Endothelial cell of umbilical vein (primary cell): ENCODE data around the gene CFAP65. TPM values are rescaled to one million over a fixed set of nuclear protein-coding genes. Genes with fewer than 3 reads are reported as not detected.

Experiments
- BruUV-seq: library from RNA; stranded (reverse); fragments of 400-500 nt; replicated peaks from 2 replicates; lab custom pipeline; 2021; lab: Mats Ljungman, UMichigan
- CTCF ChIA-PET: fragments of 300-600, 350-600 bp; sonication (Branson Sonifier 250); formaldehyde crosslinking; loops from one replicate; lab custom pipeline; 2021; ENCODE audit warnings: antibody characterized with exemption, inconsistent platforms; lab: Charles Lee
- POLR2A ChIA-PET: fragments of 300-600, 350-600 bp; sonication (Branson Sonifier 250); formaldehyde crosslinking; loops from one replicate; lab custom pipeline; 2021; ENCODE audit warnings: antibody characterized with exemption, inconsistent platforms; lab: Charles Lee
- DNase-seq: peaks from one replicate; pipeline ENCODE4 v3.0.0-alpha.2; 2011; ENCODE audit warnings: low read depth, low spot score
- FAIRE-seq: peaks from 2 replicates; lab custom pipeline; 2011; peaks lifted over from hg19 to GRCh38; lab: Jason Lieb, UNC
- H2AFZ ChIP-seq: 2 replicates; pipeline ENCODE4 v1.6.0; 2012; ENCODE audit warnings: low read depth, low read length, control low read depth, inconsistent platforms
- H3K27ac ChIP-seq: 2 replicates; pipeline ENCODE4 v1.5.1; 2011; ENCODE audit warnings: low read depth, mild to moderate bottlenecking, control low read depth, low read length, moderate library complexity; ENCODE audit not compliant: insufficient read depth
- H3K27me3 ChIP-seq, 2 experiments: 2 replicates each; pipeline versions ENCODE4 v1.6.0 to v1.6.1; 2011; ENCODE audit warnings: low read length in 2 of 2, mixed read lengths in 1 of 2; ENCODE audit not compliant: control insufficient read depth in 2 of 2, insufficient read depth in 2 of 2
- H3K36me3 ChIP-seq, 2 experiments: 2 replicates in 1 of 2; 3 replicates in 1 of 2; pipeline ENCODE4 v1.5.1; 2011; ENCODE audit warnings: low read length in 2 of 2, mild to moderate bottlenecking in 1 of 2, moderate library complexity in 1 of 2; ENCODE audit not compliant: control insufficient read depth in 2 of 2, insufficient read depth in 2 of 2; ENCODE audit errors: extremely low read depth in 1 of 2
- H3K4me1 ChIP-seq: 3 replicates; pipeline ENCODE4 v1.5.1; 2011; ENCODE audit warnings: mild to moderate bottlenecking, low read length; ENCODE audit not compliant: control insufficient read depth, insufficient read depth; ENCODE audit errors: extremely low read depth
- H3K4me2 ChIP-seq: 2 replicates; pipeline ENCODE4 v1.6.1; 2011; ENCODE audit warnings: low read length, control low read depth, mixed read lengths; ENCODE audit not compliant: insufficient read depth
- H3K4me3 ChIP-seq, 3 experiments: fragments of 200-600 bp in 1 of 3; sonication (generic), shearing (Covaris generic) in 1 of 3; replicated peaks in 1 of 3; 2 replicates each; pipeline ENCODE4 v1.5.1; 2011 to 2016; ENCODE audit warnings: control low read depth in 3 of 3, low read length in 3 of 3, mild to moderate bottlenecking in 2 of 3, inconsistent platforms in 1 of 3, low read depth in 1 of 3, moderate library complexity in 1 of 3; ENCODE audit not compliant: insufficient read depth in 1 of 3
- H3K79me2 ChIP-seq: 2 replicates; pipeline ENCODE4 v1.6.0; 2012; ENCODE audit warnings: low read length, inconsistent platforms; ENCODE audit not compliant: control insufficient read depth, insufficient read depth
- H3K9ac ChIP-seq: replicated peaks from 2 replicates; pipeline ENCODE3; 2011; ENCODE audit warnings: low read length, control low read depth; ENCODE audit not compliant: insufficient read depth; ENCODE audit errors: extremely low read depth
- H3K9me1 ChIP-seq: replicated peaks from 3 replicates; pipeline ENCODE4 v1.6.0; 2011; ENCODE audit warnings: mild to moderate bottlenecking, low read length; ENCODE audit not compliant: control insufficient read depth, insufficient read depth; ENCODE audit errors: extremely low read depth
- H3K9me3 ChIP-seq: replicated peaks from 2 replicates; pipeline ENCODE4 v1.5.1; 2012; ENCODE audit warnings: low read length, inconsistent platforms; ENCODE audit not compliant: control insufficient read depth, insufficient read depth
- H4K20me1 ChIP-seq: replicated peaks from 2 replicates; pipeline ENCODE3; 2011; ENCODE audit warnings: mild to moderate bottlenecking, low read length; ENCODE audit not compliant: control insufficient read depth, insufficient read depth; ENCODE audit errors: extremely low read depth
- EZH2 ChIP-seq: IDR thresholded peaks from 2 replicates; pipeline ENCODE4 v1.6.1; 2012; ENCODE audit warnings: borderline replicate concordance, low read depth, mild to moderate bottlenecking, moderate library complexity, low read length, inconsistent platforms; ENCODE audit not compliant: severe bottlenecking
- GATA2 ChIP-seq: IDR thresholded peaks from 2 replicates; pipeline ENCODE4 v1.7.0; 2011; ENCODE audit warnings: low read depth, mild to moderate bottlenecking, moderate library complexity, mixed read lengths, low read length; ENCODE audit not compliant: insufficient read length, insufficient read depth
- POLR2AphosphoS5 ChIP-seq: IDR thresholded peaks from 2 replicates; pipeline ENCODE4 v1.6.1; 2012; ENCODE audit warnings: low read depth, mild to moderate bottlenecking, control low read depth, low read length, moderate library complexity; ENCODE audit not compliant: insufficient read depth
- dilution Hi-C: fragments of 300-500 bp; cut with MboI; formaldehyde crosslinking; loops from one replicate; pipeline ENCODE4 v1.15.0; 2019; ENCODE audit warnings: low sequenced_read_pairs; ENCODE audit not compliant: extremely low pct_ligation_motif_present
- intact Hi-C: fragments of 100-400 bp; cut with micrococcal nuclease; formaldehyde crosslinking; loops from one replicate; pipeline ENCODE4 v1.10.0; 2022
- polyA plus RNA-seq, 4 experiments: library from polyadenylated mRNA; depleted of rRNA in 3 of 4; stranded (reverse) in 3 of 4; unstranded in 1 of 4; fragments of >200 nt; gene quantifications; 2 replicates each; pipeline versions ENCODE4 v1.2.1 to v1.2.3, GENCODE V29; 2011 to 2012; ENCODE audit warnings: missing spikeins in 1 of 4
- total RNA-seq: library from RNA; stranded (reverse); gene quantifications from 2 replicates; pipeline ENCODE4 v1.2.3, GENCODE V29; 2021

Gene CFAP65
- total and polyA plus RNA-seq, 2 donors (not counting 3 experiments of a cell fraction or from before 2014, with no cell fraction given), result 0.03 TPM; not detected in 1

DNA sequence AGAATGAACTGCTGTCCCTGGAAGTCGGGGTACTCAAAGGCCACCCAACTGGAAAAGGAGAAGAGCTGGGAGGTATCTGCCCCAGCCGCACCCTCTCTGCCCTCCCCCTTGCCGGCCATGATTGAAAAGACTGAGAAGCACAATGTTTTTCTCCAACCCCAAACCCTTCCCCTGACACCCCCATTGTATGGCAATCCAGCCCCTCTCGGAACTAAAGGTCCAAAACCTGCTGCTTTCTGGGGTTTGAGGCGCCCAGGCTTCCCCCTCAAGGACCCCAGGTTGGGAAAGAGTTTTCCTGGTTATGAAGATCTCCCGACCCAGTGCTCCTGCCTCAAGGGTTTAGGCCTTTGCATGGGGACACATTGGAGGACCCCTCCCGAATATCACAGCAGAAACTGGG is 49.1 kb downstream of the CFAP65 start:
- no peak for DNase-seq
- Histone ChIP-seq H3K9ac (no peak overlapping the region), H3K79me2 (no peaks in the 10 kb centered on the region), H3K27me3 (peaks cover 83 to 90% of the 10 kb centered on the region in 2 experiments), H2AFZ (no peak overlapping the region), H3K4me1 (peaks cover 5% of the 10 kb centered on the region), H3K36me3 (no peaks in the 10 kb centered on the region), H3K4me3 (no peak overlapping the region), H4K20me1 (no peaks in the 10 kb centered on the region), H3K27ac (no peak overlapping the region), H3K9me3 (no peaks in the 10 kb centered on the region), H3K9me1 (no peaks in the 10 kb centered on the region), H3K4me2 (no peak overlapping the region)
- dilution Hi-C loops (no loop called here), intact Hi-C loops (no loop called here)
- CTCF ChIA-PET, result interaction anchor here (1.0 to 10.4 kb wide), 3 partner anchors 10 to 163 kb away, joined by 4 to 164 read pairs (median 4); partner anchors contain the start of gene FEV
- POLR2A ChIA-PET, result no interaction called here
- TF ChIP-seq POLR2AphosphoS5 (no peak), EZH2 (no peak)
- no TSS peak for BruUV-seq
- FAIRE-seq, result no peak

DNA sequence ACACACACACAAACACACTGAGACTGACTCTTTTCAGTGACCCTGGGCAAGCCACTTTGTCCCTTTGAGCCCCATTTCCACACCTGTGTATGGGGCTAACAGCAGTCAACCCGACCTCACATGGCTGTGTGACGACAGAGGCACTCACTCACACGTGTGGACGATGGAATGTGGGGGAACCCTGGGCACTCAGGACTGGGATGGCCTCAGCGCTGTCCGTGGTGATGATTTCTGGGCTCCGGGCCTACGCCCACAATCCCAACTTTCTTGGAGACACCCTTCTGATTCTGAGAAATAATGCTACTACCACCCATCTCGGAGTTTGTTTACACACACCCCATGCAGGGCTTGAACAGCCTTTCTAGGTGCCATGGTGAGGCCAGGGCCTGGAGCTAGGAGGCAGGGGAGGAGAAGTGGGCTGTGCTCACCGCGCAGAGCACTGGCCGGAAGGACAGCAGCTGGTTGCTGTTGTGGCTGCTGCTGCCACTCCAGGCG is 49.6 kb downstream of the CFAP65 start:
- H4K20me1 ChIP-seq, result no peaks in the 10 kb centered on the region
- H3K9me1 ChIP-seq, result no peaks in the 10 kb centered on the region
- H3K79me2 ChIP-seq, result no peaks in the 10 kb centered on the region
- no peak overlapping the region for H3K4me2 ChIP-seq
- H2AFZ ChIP-seq, result no peak overlapping the region
- no peak for DNase-seq
- BruUV-seq, result no TSS peak
- H3K27ac ChIP-seq, result no peak overlapping the region
- dilution Hi-C loops (no loop called here), intact Hi-C loops (no loop called here)
- TF ChIP-seq GATA2 (no peak), EZH2 (peak; percentile 54)
- H3K27me3 ChIP-seq, result peaks cover 85 to 91% of the 10 kb centered on the region in 2 experiments
- H3K4me3 ChIP-seq, result no peak overlapping the region
- H3K36me3 ChIP-seq, result no peaks in the 10 kb centered on the region
- ChIA-PET POLR2A (no interaction called here), CTCF (interaction anchor here (1.5 to 10.4 kb wide), 2 partner anchors 9 to 163 kb away, joined by 4 to 164 read pairs; partner anchors contain the start of gene FEV)
- no peak overlapping the region for H3K9ac ChIP-seq
- peaks cover 5% of the 10 kb centered on the region for H3K4me1 ChIP-seq
- no peak for FAIRE-seq
- no peaks in the 10 kb centered on the region for H3K9me3 ChIP-seq
